GM12878 (cell line): ENCODE data around the gene SETBP1. TPM values are rescaled to one million over a fixed set of nuclear protein-coding genes. Genes with fewer than 3 reads are reported as not detected.

ENCODE experiments used
- ATAC-seq: fragments of 200-7000 bp; cut with Tn5 transposase; 3 replicates; pipeline ENCODE4 v1.9.1; 2020; ENCODE audit warnings: mild to moderate bottlenecking, moderate library complexity
- BruUV-seq: library from RNA; stranded (reverse); fragments of 400-500 nt; replicated peaks from 2 replicates; lab custom pipeline; 2021; lab: Mats Ljungman, UMichigan
- CTCF ChIA-PET: fragments of 300-600 bp; sonication (Branson Sonifier 250); formaldehyde crosslinking; extraction: SDS; loops from one replicate; lab custom pipeline; 2021; ENCODE audit warnings: inconsistent platforms; lab: Yijun Ruan, JAX
- POLR2A ChIA-PET: fragments of 350-600 bp; formaldehyde crosslinking; extraction: SDS; loops from one replicate; lab custom pipeline; 2021; ENCODE audit warnings: inconsistent platforms; lab: Charles Lee
- RAD21 ChIA-PET: fragments of 300-600 bp; sonication (Branson Sonifier 250); formaldehyde crosslinking; loops from one replicate; lab custom pipeline; 2023; ENCODE audit warnings: antibody characterized with exemption; ENCODE audit not compliant: unreplicated experiment; lab: Charles Lee
- SMC1A ChIA-PET: fragments of 300-600 bp; sonication (Branson Sonifier 250); formaldehyde crosslinking; loops from one replicate; lab custom pipeline; 2023; ENCODE audit not compliant: unreplicated experiment, uncharacterized antibody; lab: Charles Lee
- DNase-seq: peaks from one replicate; pipeline ENCODE4 v3.0.0-alpha.2; 2011; ENCODE audit warnings: low read depth, low spot score
- FAIRE-seq: peaks from 3 replicates; lab custom pipeline; 2011; peaks lifted over from hg19 to GRCh38; lab: Jason Lieb, UNC
- H2AFZ ChIP-seq: 2 replicates; pipeline ENCODE4 v1.6.0; 2011; ENCODE audit warnings: low read depth, low read length, control low read depth; ENCODE audit not compliant: control insufficient read depth
- H3K27ac ChIP-seq: 2 replicates; pipeline ENCODE4 v1.5.1; 2011; ENCODE audit warnings: control low read depth; ENCODE audit not compliant: control insufficient read depth, insufficient read depth
- H3K27me3 ChIP-seq, 2 experiments: replicated peaks in 1 of 2; 2 replicates each; pipeline versions ENCODE4 v1.6.0 to v1.6.1; 2011; ENCODE audit warnings: low read length in 1 of 2; ENCODE audit not compliant: control insufficient read depth in 2 of 2, insufficient read depth in 2 of 2
- H3K36me3 ChIP-seq, 2 experiments: 2 replicates each; pipeline ENCODE4 v1.5.1; 2011; ENCODE audit warnings: low read length in 1 of 2; ENCODE audit not compliant: control insufficient read depth in 2 of 2, insufficient read depth in 2 of 2
- H3K4me1 ChIP-seq: 2 replicates; pipeline ENCODE4 v1.6.1; 2011; ENCODE audit warnings: mild to moderate bottlenecking, low read length, moderate library complexity, mixed read lengths; ENCODE audit not compliant: control insufficient read depth, insufficient read depth
- H3K4me2 ChIP-seq: 2 replicates; pipeline ENCODE4 v1.6.0; 2011; ENCODE audit warnings: control low read depth; ENCODE audit not compliant: control insufficient read depth, insufficient read depth
- H3K4me3 ChIP-seq: fragments of 200-600 bp; sonication (generic); 2 replicates; pipeline ENCODE4 v1.5.1; 2016
- H3K79me2 ChIP-seq: 2 replicates; pipeline ENCODE4 v1.6.0; 2011; ENCODE audit warnings: low read length; ENCODE audit not compliant: control insufficient read depth, insufficient read depth
- H3K9ac ChIP-seq: 2 replicates; pipeline ENCODE4 v1.8.0; 2011; ENCODE audit warnings: low read length, control low read depth, mixed read lengths; ENCODE audit not compliant: control insufficient read depth, insufficient read depth
- H3K9me3 ChIP-seq: replicated peaks from 3 replicates; pipeline ENCODE4 v1.5.1; 2011; ENCODE audit warnings: mild to moderate bottlenecking, low read length; ENCODE audit not compliant: control insufficient read depth, insufficient read depth
- H4K20me1 ChIP-seq: 2 replicates; pipeline ENCODE4 v1.6.0; 2011; ENCODE audit not compliant: control insufficient read depth, insufficient read depth
- CREB1 ChIP-seq: IDR thresholded peaks from 2 replicates; pipeline ENCODE4 v1.6.1; 2012; ENCODE audit warnings: low read depth, mild to moderate bottlenecking, inconsistent platforms
- LARP7 ChIP-seq: fragments of 450-650 bp; IDR thresholded peaks from 2 replicates; pipeline ENCODE4 v1.6.1; 2017; ENCODE audit warnings: mild to moderate bottlenecking
- MEF2A ChIP-seq: IDR thresholded peaks from 2 replicates; pipeline ENCODE4 v1.6.1; 2011; ENCODE audit warnings: low read depth, mild to moderate bottlenecking, low read length, moderate library complexity; ENCODE audit not compliant: insufficient read depth
- NFXL1 ChIP-seq: fragments of 450-650 bp; IDR thresholded peaks from 2 replicates; pipeline ENCODE4 v1.6.1; 2017; ENCODE audit warnings: antibody characterized with exemption, mild to moderate bottlenecking, borderline replicate concordance
- NRF1 ChIP-seq: conservative IDR thresholded peaks from 2 replicates; pipeline ENCODE4 v1.6.1; 2011; ENCODE audit warnings: mild to moderate bottlenecking, low read depth, low read length, improper control_type of control experiment
- TCF3 ChIP-seq: IDR thresholded peaks from 2 replicates; pipeline ENCODE4 v1.6.1; 2012; ENCODE audit warnings: low read depth, mild to moderate bottlenecking, low read length, borderline replicate concordance; ENCODE audit not compliant: insufficient read depth
- ZNF592 ChIP-seq: fragments of 450-650 bp; IDR thresholded peaks from 2 replicates; pipeline ENCODE4 v1.6.1; 2017; ENCODE audit warnings: mild to moderate bottlenecking, moderate library complexity
- WGBS: methylation state at CpG from one replicate; pipeline ENCODE4 v1.1.6; 2016; ENCODE audit warnings: low lambda C conversion rate; ENCODE audit not compliant: insufficient replicate concordance, insufficient coverage; ENCODE audit errors: missing lambda C conversion rate; 5-methylcytosine and 5-hydroxymethylcytosine counted together
- in situ Hi-C: fragments of 300-500 bp; cut with MboI; formaldehyde crosslinking; loops from 9 replicates; pipeline ENCODE4 v1.14.3; 2018; ENCODE audit warnings: mixed read lengths
- intact Hi-C: fragments of 100-400 bp; cut with micrococcal nuclease; formaldehyde crosslinking; loops from one replicate; pipeline ENCODE4 v1.14.2; 2022; ENCODE audit not compliant: unreplicated experiment
- polyA plus RNA-seq, 11 experiments: library from polyadenylated mRNA; depleted of rRNA in 4 of 11; unstranded in 6 of 11; stranded (reverse) in 5 of 11; fragments of >200 nt; fragmentation: Nextera tagmentation in 4 of 11; fragmentation: Illumina TruSeq in 1 of 11; extraction: Ambion mirVana in 4 of 11; extraction: Trizol in 1 of 11; gene quantifications; 1 replicate in 1 of 11; 2 replicates in 10 of 11; pipeline versions ENCODE4 v1.2.1 to v1.2.3, GENCODE V29; 2011 to 2016; ENCODE audit warnings: inconsistent platforms in 2 of 11, missing spikeins in 2 of 11, low read depth in 1 of 11
- total RNA-seq, 4 experiments: library from RNA; depleted of rRNA in 3 of 4; stranded (reverse); fragments of >200 nt in 3 of 4; fragmentation: Illumina TruSeq in 1 of 4; extraction: Trizol in 1 of 4; gene quantifications; 2 replicates each; pipeline versions ENCODE4 v1.2.1 to v1.2.3, GENCODE V29; 2013 to 2021
- TF ChIP-seq, protein P1 (sequence below): IDR thresholded peaks from 2 replicates; pipeline ENCODE4 v1.6.1; 2011; ENCODE audit warnings: low read depth, mild to moderate bottlenecking, low read length, moderate library complexity, borderline replicate concordance; ENCODE audit errors: extremely low read depth

SETBP1 gene
- total and polyA plus RNA-seq, 10 of the 15 experiments (the other 5 are each of a cell fraction or from before 2014, with no cell fraction given) = 0.99 to 29.7 (median 8.3) TPM

GRCh38 chr18:44742126-44742525 lies 61.4 kb downstream of the SETBP1 start:
- RAD21 ChIA-PET = interaction anchor here (1.5 kb wide), 1 partner anchor 18 kb away, joined by 4 read pairs; no protein-coding TSS in a partner anchor
- no peak overlapping the region for H3K9ac ChIP-seq
- H3K79me2 ChIP-seq = no peaks in the 10 kb centered on the region
- no peaks in the 10 kb centered on the region for H3K9me3 ChIP-seq
- in situ Hi-C loops (no loop called here), intact Hi-C loops (no loop called here)
- no TSS peak for BruUV-seq
- ATAC-seq (no peak), FAIRE-seq (no peak)
- no peaks in the 10 kb centered on the region for H3K27me3 ChIP-seq
- no peak overlapping the region for H3K4me3 ChIP-seq
- peaks cover 16% of the 10 kb centered on the region for H3K4me1 ChIP-seq
- H3K4me2 ChIP-seq = no peak overlapping the region
- H3K27ac ChIP-seq = no peak overlapping the region
- SMC1A ChIA-PET = interaction anchor here (1.2 to 1.9 kb wide), 4 partner anchors 10 to 60 kb away, joined by 4 to 7 read pairs (median 5); no protein-coding TSS in a partner anchor
- CTCF ChIA-PET = interaction anchor here (0.9 kb wide), 1 partner anchor 9 kb away, joined by 3 read pairs; no protein-coding TSS in a partner anchor
- H4K20me1 ChIP-seq = no peaks in the 10 kb centered on the region
- TF ChIP-seq NRF1 (no peak), MEF2A (no peak), NFXL1 (no peak), ZNF592 (no peak), TCF3 (no peak), CREB1 (no peak), LARP7 (no peak)
- TF ChIP-seq, protein P1, sequence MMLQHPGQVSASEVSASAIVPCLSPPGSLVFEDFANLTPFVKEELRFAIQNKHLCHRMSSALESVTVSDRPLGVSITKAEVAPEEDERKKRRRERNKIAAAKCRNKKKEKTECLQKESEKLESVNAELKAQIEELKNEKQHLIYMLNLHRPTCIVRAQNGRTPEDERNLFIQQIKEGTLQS = no peak
- TF ChIP-seq, all 136 proteins: peak for 0
- DNase-seq = no peak
- POLR2A ChIA-PET = interaction anchor here (1.3 kb wide), 3 partner anchors 10 to 16 kb away, joined by 3 read pairs; no protein-coding TSS in a partner anchor
- H3K36me3 ChIP-seq = peaks cover 0 to 4% of the 10 kb centered on the region in 2 experiments; a peak in 1 of 4 replicates
- 88% methylated on average over 3 of the region's 3 CpGs for WGBS
- H2AFZ ChIP-seq = no peak overlapping the region
